Activated CD4-positive, alpha-beta T cell treated with anti-CD3 and anti-CD28 coated beads, Interleukin-2, amount 10 ng/mL, durations not matched to agents 24 days and 14 days (primary cell): ENCODE results near the gene PRRC2A. TPM values are rescaled to one million over a fixed set of nuclear protein-coding genes. Genes with fewer than 3 reads are reported as not detected.

Experiments
- DNase-seq: peaks from one replicate; pipeline ENCODE4 v3.0.0; 2022
- H3K27ac Mint-ChIP-seq: one replicate; pipeline ENCODE4 v1.8.0; 2022; ENCODE audit warnings: mild to moderate bottlenecking, mixed read lengths
- H3K27me3 Mint-ChIP-seq: one replicate; pipeline ENCODE4 v1.8.0; 2022; ENCODE audit warnings: mixed read lengths
- H3K36me3 Mint-ChIP-seq: one replicate; pipeline ENCODE4 v1.8.0; 2022; ENCODE audit warnings: low read depth, mild to moderate bottlenecking, mixed read lengths
- H3K4me1 Mint-ChIP-seq: one replicate; pipeline ENCODE4 v1.8.0; 2021; ENCODE audit warnings: mixed read lengths
- H3K4me3 Mint-ChIP-seq: one replicate; pipeline ENCODE4 v1.8.0; 2022; ENCODE audit warnings: mild to moderate bottlenecking, moderate library complexity, mixed read lengths
- H3K9me3 Mint-ChIP-seq: one replicate; pipeline ENCODE4 v1.8.0; 2021; ENCODE audit warnings: mixed read lengths
- intact Hi-C: fragments of 100-400 bp; cut with micrococcal nuclease; formaldehyde crosslinking; loops from one replicate; pipeline ENCODE4 v1.15.1; 2023
- total RNA-seq: library from RNA; stranded (reverse); gene quantifications from 2 replicates; pipeline ENCODE4 v1.2.3, GENCODE V29; 2022

PRRC2A gene
- total RNA-seq, 1 donor from 2014 or later = 290 TPM

GRCh38 chr6:31592396-31592771 is 28.1 kb upstream of the PRRC2A start:
- Mint-ChIP-seq H3K9me3 (no peaks in the 10 kb centered on the region), H3K4me1 (peaks cover 49% of the 10 kb centered on the region), H3K4me3 (peak overlapping the region; percentile 76), H3K36me3 (peaks cover 12% of the 10 kb centered on the region), H3K27me3 (no peaks in the 10 kb centered on the region), H3K27ac (peak overlapping the region; percentile 71)
- intact Hi-C loops = no loop called here
- peak; percentile 66 for DNase-seq

- H3K4me3 Mint-ChIP-seq = no peak overlapping the region
- DNase-seq = peak; percentile 84
- H3K4me1 Mint-ChIP-seq = peaks cover 41% of the 10 kb centered on the region
- no peaks in the 10 kb centered on the region for H3K27me3 Mint-ChIP-seq
- intact Hi-C loops = no loop called here
- H3K36me3 Mint-ChIP-seq = no peaks in the 10 kb centered on the region
- H3K27ac Mint-ChIP-seq = no peak overlapping the region
- no peaks in the 10 kb centered on the region for H3K9me3 Mint-ChIP-seq
Measured at GRCh38 chr6:31597006-31597405, 23.5 kb upstream of the PRRC2A start.

DNA sequence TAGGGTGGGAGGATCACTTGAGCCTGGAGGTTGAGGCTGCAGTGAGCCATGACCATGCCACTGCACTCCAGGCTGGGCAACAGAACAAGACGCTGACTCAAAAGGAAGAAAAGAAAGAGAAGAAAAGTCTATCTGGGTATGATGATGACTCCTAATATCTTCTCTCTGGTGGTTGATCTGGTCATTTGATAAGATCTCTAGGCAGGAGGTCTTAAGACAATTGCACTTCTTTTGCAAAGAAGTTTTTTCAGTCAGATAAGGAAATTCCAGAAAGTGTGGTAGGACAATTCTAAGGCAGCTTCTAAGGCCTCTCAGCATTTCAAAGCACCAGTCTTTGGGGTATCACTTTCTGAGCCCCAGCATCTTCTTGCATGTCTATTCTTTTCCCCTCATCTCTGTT is 13.2 kb upstream of the PRRC2A start:
- no peaks in the 10 kb centered on the region for H3K36me3 Mint-ChIP-seq
- H3K4me1 Mint-ChIP-seq = peaks cover 6% of the 10 kb centered on the region
- no peak for DNase-seq
- no peak overlapping the region for H3K27ac Mint-ChIP-seq
- no peaks in the 10 kb centered on the region for H3K9me3 Mint-ChIP-seq
- intact Hi-C loops = no loop called here
- peaks cover 2% of the 10 kb centered on the region for H3K27me3 Mint-ChIP-seq
- H3K4me3 Mint-ChIP-seq = no peak overlapping the region

DNA sequence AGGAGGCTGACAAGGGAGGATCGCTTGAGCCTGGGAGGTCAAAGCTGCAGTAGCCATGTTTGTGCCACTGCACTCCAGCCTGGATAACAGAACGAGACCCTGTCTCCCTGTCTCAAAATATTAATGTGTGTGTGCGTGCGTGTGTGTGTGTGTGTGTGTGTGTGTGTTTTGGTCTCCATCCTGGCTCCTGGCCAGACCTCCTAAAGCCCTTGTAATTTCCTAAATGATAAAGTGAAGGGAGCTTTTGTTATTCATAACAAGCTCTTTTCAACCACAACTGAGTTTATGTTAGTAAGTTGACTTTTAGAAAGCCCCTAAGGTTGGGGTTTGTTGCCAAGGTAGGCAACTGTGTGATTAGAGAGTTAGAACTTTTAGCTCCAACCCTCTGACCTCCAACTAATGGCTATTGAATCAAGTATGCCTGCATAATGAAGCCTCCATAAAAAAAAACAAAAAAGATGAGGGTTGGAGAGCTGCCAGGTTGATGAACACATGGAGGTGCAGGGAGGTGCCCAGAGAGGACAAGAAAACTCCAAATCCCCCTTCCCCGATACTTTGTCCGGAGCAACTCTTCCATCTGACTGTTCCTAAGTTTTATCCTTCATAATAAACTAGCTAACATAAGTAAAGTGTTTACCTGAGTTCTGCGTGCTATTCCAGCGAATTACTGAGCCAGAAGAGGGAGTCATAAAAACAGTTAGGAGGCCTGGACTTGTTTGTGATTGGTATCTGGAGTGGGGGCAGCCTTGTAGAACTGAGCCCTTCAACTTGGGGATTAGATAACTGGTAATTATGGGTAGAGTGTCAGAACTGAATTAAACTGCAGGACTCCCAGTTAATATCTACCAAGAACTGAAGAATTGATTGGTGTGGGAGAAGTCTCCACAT is 10.8 kb upstream of the PRRC2A start:
- Mint-ChIP-seq H3K36me3 (no peaks in the 10 kb centered on the region), H3K9me3 (no peaks in the 10 kb centered on the region), H3K4me3 (no peak overlapping the region), H3K27ac (no peak overlapping the region), H3K4me1 (peaks cover 6% of the 10 kb centered on the region), H3K27me3 (no peaks in the 10 kb centered on the region)
- DNase-seq = no peak
- intact Hi-C loops = no loop called here

DNA sequence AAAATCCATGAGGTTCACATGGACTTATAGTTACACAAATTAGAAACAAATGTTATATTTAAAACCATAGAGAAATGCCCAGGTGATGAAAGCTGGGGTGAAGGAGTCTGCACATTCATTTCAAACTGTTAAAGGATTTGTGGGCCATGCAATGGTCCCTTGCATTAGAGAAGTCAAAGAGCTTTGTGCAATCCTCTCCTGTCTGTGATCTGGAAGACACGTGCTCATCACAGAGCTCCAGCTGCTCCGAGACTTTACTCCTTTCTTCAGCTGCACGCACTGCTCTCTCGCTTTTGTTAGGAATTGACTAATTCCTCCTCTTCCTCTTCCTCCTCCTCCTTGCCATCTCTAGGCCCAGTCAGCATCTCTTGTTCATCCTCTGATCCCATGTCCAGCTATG is 9.5 kb upstream of the PRRC2A start:
- Mint-ChIP-seq H3K27ac (no peak overlapping the region), H3K36me3 (no peaks in the 10 kb centered on the region), H3K9me3 (no peaks in the 10 kb centered on the region), H3K4me3 (no peak overlapping the region), H3K27me3 (no peaks in the 10 kb centered on the region), H3K4me1 (peaks cover 18% of the 10 kb centered on the region)
- intact Hi-C loops = no loop called here
- DNase-seq = no peak

DNA sequence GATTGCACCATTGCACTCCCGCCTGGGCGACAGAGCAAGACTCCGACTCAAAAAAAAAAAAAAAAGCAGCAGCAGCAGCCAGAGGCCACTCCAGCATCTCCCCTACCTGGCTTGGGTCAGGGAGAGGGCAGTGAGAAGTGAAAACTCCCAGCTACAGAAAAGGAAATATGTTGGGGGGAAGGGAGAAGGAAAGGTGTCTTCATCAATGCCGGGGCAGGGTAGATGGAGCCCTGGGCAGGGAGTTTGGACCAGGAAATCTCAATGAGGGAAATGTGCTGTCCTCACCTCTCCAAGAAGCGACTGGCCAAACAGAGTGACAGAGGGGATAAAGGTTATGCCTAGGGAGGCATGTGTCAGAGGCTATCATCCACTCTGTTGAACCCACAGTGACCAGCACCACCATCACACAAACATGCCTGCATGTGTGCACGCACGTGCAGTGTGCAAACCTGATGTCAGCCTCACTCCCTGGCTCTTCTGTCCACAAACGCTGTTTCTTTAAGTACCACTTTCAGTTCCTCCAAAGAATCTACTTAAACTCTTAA is 6.4 kb upstream of the PRRC2A start:
- Mint-ChIP-seq H3K36me3 (peaks cover 13% of the 10 kb centered on the region), H3K9me3 (no peaks in the 10 kb centered on the region), H3K27me3 (no peaks in the 10 kb centered on the region), H3K4me3 (no peak overlapping the region), H3K27ac (no peak overlapping the region), H3K4me1 (peaks cover 27% of the 10 kb centered on the region)
- DNase-seq = no peak
- intact Hi-C loops = no loop called here

- DNase-seq = no peak
- H3K27me3 Mint-ChIP-seq = no peaks in the 10 kb centered on the region
- intact Hi-C loops = no loop called here
- H3K4me1 Mint-ChIP-seq = peaks cover 30% of the 10 kb centered on the region
- H3K36me3 Mint-ChIP-seq = peaks cover 15% of the 10 kb centered on the region
- peak within 1 kb of the TSS; percentile 96 for H3K27ac Mint-ChIP-seq
- H3K4me3 Mint-ChIP-seq = peak within 1 kb of the TSS; percentile 94
- H3K9me3 Mint-ChIP-seq = no peaks in the 10 kb centered on the region
Measured at GRCh38 chr6:31614684-31615578, 5.6 kb upstream of the PRRC2A start, which contains the start of gene AIF1. Gene AIF1 (plus strand): TSS chr6:31615234. CDS start chr6:31615330, 96 bp downstream.

DNA sequence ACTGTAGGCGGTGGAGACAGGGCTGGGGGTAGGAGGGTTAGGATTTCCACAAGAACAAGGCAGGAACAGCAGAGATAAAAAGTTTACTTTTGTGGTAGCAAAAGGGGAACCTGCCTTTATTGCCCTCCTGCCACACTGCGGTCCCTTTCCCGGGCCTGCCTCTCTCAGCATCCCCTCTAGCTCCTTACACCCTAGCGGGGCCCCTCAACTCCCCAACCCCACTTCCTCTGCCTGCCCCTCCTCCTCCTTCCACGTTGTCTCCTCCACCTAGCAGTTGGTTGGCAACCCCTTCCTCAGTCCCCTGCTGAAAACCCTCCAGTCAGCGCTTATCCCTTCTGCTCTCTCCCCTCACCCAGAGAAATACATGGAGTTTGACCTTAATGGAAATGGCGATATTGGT is 4.8 kb upstream of the PRRC2A start:
- Mint-ChIP-seq H3K36me3 (peaks cover 17% of the 10 kb centered on the region), H3K9me3 (no peaks in the 10 kb centered on the region), H3K4me1 (peaks cover 32% of the 10 kb centered on the region), H3K27me3 (no peaks in the 10 kb centered on the region), H3K27ac (peak overlapping the region; percentile 96), H3K4me3 (peak overlapping the region; percentile 94)
- intact Hi-C loops = no loop called here
- peak; percentile 80 for DNase-seq

GRCh38 chr6:31617010-31617409 is 3.5 kb upstream of the PRRC2A start:
- intact Hi-C loops = no loop called here
- H3K4me3 Mint-ChIP-seq = peak overlapping the region; percentile 94

DNA sequence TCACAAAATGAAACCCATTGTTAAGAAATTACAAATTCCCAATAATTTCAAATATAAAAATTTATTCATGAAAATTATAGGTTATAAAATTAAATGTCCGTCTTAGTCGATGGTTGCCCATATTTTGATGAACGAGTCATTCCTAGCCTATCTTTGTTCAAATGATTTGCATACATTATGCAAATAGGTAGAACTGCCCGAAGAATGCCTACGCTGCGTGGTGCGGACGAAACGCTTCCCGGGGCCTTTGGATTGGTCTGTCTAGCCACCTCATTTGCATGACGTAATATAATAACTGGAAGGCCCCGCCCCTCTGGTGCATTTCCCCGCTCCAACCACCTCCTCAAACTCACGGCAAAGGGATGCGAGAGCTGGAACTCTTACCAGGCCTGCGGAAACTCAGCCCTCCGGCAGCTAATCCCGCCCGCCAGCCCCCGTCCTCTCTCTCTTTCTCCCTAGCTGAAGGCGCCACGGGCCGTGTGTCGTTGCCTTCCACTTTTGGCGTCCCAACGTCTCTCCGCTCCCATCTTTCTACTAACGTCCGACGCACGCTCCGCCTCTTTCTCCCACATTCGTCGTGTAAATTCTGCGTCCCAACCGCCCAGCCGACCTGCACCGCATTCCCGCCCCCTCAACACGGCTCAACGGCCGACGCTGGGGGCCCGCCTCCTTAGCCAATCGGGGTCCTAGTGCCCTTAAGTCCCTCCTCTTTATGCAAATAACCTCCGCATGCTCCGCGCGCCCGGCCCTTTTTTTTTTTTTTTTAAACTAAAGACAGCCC is 520 bp upstream of the PRRC2A start:
- Mint-ChIP-seq H3K4me1 (peaks cover 46% of the 10 kb centered on the region), H3K27me3 (no peaks in the 10 kb centered on the region), H3K36me3 (peaks cover 53% of the 10 kb centered on the region), H3K27ac (peak overlapping the region; percentile 95), H3K9me3 (no peaks in the 10 kb centered on the region), H3K4me3 (peak overlapping the region; percentile 90)
- peak; percentile 99 for DNase-seq
- intact Hi-C loops = loop anchor here (1.0 to 2.0 kb wide), 8 partner anchors 32 to 423 kb away; partner anchors contain the start of genes BAG6, DDX39B and NFKBIL1

More at GRCh38 chr6:31617010-31617409, 3.5 kb upstream of the PRRC2A start:
- peaks cover 38% of the 10 kb centered on the region for H3K4me1 Mint-ChIP-seq
- H3K27me3 Mint-ChIP-seq = no peaks in the 10 kb centered on the region
- H3K27ac Mint-ChIP-seq = peak overlapping the region; percentile 96
- H3K9me3 Mint-ChIP-seq = no peaks in the 10 kb centered on the region
- DNase-seq = no peak
- peaks cover 27% of the 10 kb centered on the region for H3K36me3 Mint-ChIP-seq

GRCh38 chr6:31621320-31621939 is 915 bp downstream of the PRRC2A start:
- no peaks in the 10 kb centered on the region for H3K9me3 Mint-ChIP-seq
- peaks cover 66% of the 10 kb centered on the region for H3K36me3 Mint-ChIP-seq
- intact Hi-C loops = loop anchor here (2.0 kb wide), 2 partner anchors 41 to 117 kb away; no protein-coding TSS in a partner anchor
- H3K4me1 Mint-ChIP-seq = peaks cover 34% of the 10 kb centered on the region
- peak overlapping the region; percentile 87 for H3K27ac Mint-ChIP-seq
- H3K4me3 Mint-ChIP-seq = peak overlapping the region; percentile 90
- H3K27me3 Mint-ChIP-seq = no peaks in the 10 kb centered on the region
- no peak for DNase-seq

- no peak for DNase-seq
- intact Hi-C loops = loop anchor here (2.0 kb wide), 2 partner anchors 41 to 117 kb away; no protein-coding TSS in a partner anchor
- H3K36me3 Mint-ChIP-seq = peaks cover 63% of the 10 kb centered on the region
- peak overlapping the region; percentile 87 for H3K27ac Mint-ChIP-seq
- no peaks in the 10 kb centered on the region for H3K9me3 Mint-ChIP-seq
- no peaks in the 10 kb centered on the region for H3K27me3 Mint-ChIP-seq
- peak overlapping the region; percentile 90 for H3K4me3 Mint-ChIP-seq
- H3K4me1 Mint-ChIP-seq = peaks cover 30% of the 10 kb centered on the region
Measured at GRCh38 chr6:31621991-31622390, 1.5 kb downstream of the PRRC2A start.
